CD4-positive, alpha-beta T cell treated with Interferon gamma for 1 hour (primary cell): ENCODE measurements around the gene ING5.
"Not testable (repeated sequence)": the region's sequence is repeated elsewhere in the genome, so short reads cannot be mapped to it uniquely, and the experiment has no call there.

Experiments
- DNase-seq: peaks from one replicate; pipeline ENCODE4 v3.0.0-alpha.2; 2020

ING5 gene

GRCh38 chr2:241742320-241742939 lies 40.6 kb downstream of the ING5 start:
- no peak for DNase-seq

DNA sequence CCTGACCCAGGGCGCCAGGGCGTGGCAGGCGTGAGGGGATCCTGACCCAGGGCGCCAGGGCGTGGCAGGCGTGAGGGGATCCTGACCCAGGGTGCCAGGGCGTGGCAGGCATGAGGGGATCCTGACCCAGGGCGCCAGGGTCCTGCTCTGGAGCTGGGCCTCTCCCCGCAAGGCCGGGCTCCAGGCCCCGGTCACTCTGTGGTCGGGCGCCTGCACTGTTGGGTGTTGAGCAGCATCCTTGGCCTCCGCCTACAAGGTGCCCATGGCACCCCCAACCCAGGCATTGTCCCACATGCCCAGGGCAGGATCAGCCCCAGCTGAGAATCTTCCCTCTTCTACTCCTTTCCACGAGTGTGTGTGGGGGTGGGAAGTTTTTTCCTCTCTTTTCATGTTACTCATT lies 41.2 kb downstream of the ING5 start:
- DNase-seq, result not testable (repeated sequence)

- no peak for DNase-seq
Measured at GRCh38 chr2:241743620-241744019, 41.8 kb downstream of the ING5 start.

- no peak for DNase-seq
Measured at GRCh38 chr2:241744028-241744754, 42.4 kb downstream of the ING5 start.

DNA sequence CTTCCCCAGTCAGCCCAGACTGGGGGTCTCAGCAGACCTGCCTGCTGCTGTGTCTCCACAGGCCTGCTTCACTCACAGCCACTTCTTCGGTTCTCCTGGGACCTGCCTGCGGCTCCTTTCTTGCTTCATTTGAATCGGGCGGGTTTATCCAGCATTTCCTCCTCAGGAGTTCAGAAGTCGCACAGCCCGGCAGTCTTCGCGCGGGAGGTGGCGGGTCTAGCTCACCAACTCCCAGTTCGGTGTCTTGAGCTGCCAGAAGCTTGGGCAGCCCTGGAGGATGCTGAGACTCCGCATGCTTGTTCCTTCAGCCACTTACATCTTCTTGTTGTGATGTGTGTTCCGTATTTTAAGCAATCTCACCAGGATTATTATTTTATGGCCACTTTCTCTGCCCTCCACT lies 43.4 kb downstream of the ING5 start:
- no peak for DNase-seq

DNA sequence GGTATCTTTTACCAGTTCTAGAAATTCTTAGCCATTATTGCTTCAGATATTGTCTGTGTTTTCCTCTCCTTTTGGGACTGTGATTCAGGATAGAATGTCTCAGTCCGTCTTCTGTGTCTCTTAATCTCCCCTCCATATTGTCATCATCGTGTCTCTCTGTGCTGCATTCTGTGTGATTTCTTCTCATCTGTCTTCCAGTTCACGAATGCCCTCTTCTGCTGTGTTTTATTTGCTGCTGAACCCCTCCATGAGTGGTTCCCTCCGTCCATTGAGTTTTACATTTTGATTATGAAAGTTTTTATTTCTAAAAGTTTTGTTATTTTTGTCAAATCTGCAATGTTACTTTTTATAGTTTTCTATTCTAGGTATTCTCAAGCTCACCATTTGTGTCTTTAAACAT lies 44.2 kb downstream of the ING5 start:
- DNase-seq, result no peak

DNA sequence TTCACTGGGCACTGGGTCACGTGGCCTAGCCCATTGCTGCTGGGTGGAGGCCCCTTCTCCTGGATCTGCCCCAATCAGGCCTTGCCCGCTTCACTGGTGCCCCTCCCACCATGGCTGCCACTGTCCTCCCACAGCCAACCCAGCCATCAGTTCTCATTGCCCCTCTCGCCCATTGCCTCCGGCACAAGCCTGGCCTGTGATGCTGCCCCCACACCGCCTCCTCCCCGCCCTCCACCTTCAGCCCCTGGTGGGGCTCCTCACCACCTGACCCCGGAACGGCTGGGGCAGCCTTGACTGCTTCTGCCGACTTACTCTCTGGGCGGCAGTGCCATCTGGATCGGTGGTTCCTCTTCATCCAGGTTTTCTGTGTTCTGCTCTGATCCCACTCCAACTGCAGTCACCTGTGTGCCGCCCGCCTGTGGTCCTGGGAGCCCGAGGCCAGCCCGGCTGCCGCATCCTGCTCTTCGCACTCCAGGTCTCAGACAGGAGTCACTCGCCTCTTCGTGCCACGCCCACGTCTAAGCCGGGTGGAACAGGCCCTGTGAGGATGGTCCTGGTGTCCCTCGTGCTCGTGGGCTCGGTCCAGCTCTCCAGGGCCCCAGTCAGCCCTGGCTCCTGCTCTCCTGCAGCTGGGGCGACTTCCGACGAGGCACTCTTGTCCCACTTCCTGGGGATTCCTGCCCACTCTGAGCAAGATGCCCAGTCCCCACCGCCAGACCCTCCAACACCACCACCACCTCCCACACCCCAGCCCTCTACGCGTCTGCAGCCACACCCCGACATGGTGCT lies 46.8 kb downstream of the ING5 start:
- no peak for DNase-seq

DNA sequence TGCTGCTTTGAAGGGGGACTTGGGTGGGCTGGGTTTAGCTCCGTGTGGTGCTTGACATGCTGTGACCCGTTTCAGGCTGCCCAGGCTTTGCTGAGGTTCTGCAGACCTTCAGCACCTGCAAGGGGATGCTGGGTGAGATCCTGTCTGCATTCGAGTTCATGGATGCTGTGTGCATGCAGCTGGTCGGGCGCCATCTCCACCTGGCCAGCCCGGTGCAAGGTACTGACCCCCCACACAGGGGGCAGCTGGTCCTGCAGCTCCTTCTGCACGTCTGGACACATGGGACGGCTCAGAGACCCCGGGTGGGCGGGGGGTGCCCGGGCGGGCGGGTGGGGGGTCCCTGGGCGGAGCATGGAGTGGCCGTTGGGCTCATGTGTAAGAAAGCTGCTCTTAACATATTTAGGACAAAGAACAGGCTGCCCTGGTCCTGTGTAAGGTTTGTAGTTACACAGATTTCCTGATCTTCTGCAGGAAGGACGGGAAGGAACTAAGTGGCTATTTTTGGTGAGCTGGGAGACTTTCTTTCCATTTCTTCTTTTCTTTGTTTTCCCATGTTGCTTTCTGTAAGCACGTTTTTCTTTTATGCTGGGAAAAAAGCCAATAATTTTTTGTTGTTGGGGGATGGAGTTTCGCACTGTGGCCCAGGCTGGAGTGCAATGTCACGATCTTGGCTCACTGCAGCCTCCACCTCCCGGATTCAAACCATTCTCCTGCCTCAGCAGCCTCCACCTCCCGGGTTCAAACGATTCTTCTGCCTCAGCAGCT lies 48.4 kb downstream of the ING5 start:
- DNase-seq, result no peak

- no peak for DNase-seq
Measured at GRCh38 chr2:241751152-241751551, 49.3 kb downstream of the ING5 start.

DNA sequence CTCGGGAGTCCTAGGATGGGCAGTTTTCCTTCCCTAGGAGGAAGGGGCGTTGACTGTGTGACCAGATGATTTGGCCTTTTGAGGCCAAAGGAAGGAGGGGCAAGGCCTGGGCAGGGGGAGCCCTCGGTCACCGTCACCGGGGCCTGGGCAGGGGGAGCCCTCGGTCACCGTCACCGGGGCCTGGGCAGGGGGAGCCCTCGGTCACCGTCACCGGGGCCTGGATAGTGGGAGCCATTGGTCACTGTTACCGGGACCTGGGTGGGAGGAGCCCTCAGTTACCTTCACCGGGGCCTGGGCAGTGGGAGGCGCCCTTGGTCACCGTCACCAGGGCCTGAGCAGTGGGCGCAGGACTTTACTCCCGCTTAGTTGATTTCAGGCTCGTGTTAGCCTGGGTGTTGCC lies 49.9 kb downstream of the ING5 start:
- no peak for DNase-seq

DNA sequence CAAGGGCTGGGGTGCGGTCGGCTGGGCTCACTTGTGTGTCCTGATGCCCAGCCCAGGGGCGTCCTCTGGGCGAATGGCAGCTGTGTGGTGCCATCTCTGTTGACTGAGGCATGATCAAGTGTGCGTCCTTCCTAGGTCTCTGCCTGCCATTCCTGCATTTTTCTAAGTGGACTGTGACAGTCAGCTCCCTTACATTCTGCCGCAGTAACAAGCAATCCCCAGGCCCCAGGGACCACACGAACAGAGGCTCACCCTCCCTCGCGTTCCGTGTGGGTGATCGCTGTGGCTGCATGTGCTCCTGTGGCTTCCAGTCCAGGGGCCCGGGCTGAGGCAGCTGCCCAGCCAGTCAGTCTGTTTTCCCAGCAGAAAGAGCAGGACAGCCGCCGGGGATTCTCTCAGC lies 50.4 kb downstream of the ING5 start:
- DNase-seq, result no peak

GRCh38 chr2:241752689-241753276 lies 50.9 kb downstream of the ING5 start:
- no peak for DNase-seq

DNA sequence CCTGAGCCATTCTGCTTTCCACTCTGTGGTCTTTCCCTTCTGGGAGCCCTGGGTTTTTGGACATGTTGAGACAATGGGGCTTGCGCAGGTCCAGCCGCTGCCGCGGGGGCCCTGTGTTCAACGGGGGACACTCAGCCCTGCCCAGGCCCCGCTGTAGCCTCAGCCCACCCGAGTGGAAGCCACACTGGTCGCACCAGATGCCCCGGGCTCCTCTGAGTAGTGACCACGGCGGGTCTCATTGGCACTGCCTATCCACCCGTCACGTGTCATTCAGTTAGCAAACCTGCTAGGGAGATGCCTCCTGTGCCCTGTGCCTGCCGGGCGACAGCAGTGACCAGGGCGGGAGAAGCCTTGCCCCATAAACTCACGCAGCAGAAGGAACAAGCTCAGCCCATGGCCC lies 51.7 kb downstream of the ING5 start:
- DNase-seq, result no peak

- no peak for DNase-seq
Measured at GRCh38 chr2:241754042-241754441, 52.2 kb downstream of the ING5 start.

DNA sequence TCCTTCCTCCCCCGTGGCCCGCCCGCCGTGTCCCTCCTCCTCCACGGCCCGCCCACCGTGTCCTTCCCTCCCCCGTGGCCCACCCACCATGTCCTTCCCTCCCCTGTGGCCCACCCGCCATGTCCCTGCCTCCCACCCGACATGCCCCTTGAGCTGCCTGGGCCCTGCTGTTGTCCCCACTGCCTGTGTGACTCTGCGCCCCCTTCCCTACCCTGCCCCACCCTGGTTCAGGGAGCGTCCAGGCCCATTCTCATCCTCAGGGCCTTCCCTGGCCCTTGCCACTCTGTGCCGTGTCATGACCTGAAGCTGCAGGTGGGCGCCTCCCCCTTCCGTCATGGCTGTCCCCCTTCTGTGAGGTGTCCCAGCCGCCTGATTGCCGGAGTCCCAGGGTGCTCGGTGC lies 53.3 kb downstream of the ING5 start:
- no peak for DNase-seq

- DNase-seq, result no peak
Measured at GRCh38 chr2:241755777-241756176, 53.9 kb downstream of the ING5 start.

DNA sequence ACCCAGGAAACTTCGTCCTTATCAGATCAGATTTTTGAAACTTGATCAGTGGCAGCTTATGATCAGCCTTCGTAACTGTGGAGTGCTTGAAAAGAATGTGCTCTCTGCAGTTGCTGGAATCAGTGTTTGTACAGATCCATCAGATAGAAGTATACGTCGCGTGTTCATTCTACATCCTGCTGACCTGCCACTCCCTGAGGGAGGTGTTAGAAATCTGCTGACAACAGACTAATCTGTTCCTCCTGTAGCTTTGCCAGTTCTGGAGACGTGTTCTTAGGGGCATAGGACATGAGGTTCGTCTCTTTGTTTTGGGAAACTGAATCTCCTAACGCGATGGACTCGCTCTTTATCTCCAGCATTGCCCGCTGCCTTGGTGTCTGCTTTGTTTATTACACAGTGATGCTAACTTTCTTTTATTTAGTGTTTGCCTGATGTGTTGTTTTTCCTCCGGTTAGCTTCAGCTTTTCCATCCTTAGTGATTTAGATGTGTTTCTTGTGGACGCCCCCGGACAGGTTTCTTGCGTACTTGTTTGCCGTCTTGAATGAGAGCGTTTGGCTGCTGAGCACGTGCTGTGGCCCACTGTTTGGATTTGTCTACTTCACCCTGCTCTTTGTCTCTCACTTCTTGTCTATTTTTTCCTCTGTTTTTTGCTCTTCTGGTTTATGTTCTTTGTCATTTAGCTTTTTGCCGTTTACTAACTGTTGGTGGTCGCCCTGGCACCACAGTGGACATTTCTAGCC lies 57.4 kb downstream of the ING5 start:
- no peak for DNase-seq

- DNase-seq, result not testable (repeated sequence)
Measured at GRCh38 chr2:241759893-241760292, 58.1 kb downstream of the ING5 start.

DNA sequence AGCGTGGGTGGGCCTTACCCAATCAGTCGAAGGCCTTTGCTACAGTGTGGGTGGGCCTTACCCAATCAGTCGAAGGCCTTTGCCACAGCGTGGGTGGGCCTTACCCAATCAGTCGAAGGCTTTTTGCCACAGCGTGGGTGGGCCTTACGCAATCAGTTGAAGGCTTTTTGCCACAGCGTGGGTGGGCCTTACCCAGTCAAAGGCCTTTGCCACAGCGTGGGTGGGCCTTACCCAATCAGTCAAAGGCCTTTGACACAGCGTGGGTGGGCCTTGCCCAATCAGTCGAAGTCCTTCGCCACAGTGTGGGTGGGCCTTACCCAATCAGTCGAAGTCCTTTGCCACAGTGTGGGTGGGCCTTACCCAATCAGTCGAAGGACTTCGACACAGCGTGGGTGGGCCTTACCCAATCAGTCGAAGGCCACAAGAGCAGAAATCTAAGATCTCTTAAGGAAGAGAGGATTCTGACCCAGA lies 58.5 kb downstream of the ING5 start:
- no peak for DNase-seq

DNA sequence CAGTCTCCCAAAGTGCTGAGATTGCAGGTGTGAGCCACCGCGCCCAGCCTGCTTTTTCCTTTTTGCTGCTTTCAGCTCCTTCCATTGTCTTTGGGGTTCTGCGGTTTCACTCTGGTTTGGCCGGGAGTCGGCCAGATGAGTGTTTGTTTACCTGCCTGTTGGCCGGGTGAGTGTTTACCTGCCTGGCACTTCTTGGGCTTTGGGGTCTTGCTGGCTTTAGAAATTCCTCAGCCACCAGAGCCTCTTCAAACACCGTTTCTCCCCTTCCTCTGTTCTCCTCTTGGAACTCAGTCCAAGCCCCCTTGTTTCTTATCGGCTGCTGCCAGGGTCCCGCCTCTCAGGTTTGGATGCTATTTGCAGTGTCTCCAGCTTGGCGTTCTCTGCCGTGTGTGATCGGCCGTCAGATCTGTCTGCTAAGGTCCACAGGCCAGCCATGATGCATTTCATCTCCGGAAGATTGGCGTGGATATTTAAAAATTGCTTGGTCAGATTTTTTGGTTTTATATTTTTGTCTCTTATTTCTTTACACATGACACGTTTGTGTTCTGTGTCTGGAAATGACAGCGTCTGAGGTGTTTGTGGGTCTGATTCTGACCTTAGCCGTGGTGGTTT lies 60.6 kb downstream of the ING5 start:
- DNase-seq, result no peak

DNA sequence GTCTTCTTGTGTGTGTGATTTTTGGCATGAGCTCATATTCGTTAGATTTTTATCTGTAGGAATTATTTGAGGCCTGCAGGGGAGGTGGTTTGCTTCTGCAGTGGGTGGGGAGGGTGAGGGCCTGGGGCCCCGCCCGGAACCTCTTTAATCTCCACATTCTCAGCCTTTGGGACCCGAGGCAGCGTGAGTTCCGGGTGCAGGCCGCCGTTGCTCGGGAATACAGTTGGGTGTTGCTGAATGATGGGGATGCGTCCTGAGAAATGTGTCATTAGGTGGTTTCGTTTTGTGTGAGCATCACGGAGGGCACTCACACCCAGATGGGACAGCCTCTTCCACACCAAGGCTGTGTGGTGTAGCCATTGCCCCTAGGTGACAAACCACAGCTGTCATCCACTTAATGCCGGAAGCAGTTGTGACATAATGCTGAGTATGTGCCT lies 61.1 kb downstream of the ING5 start:
- DNase-seq, result peak; percentile 72
